AG04450 (cell line): ENCODE data around the gene CCNF. TPM values are rescaled to one million over a fixed set of nuclear protein-coding genes. Genes with fewer than 3 reads are reported as not detected.
A peak's percentile ranks its signal among the peaks of the same experiment; 100 is the strongest.

Experiments used
- CTCF ChIA-PET: fragments of 300-600, 350-600 bp; formaldehyde crosslinking; extraction: SDS; loops from one replicate; lab custom pipeline; 2022; ENCODE audit warnings: antibody characterized with exemption, inconsistent platforms; lab: Charles Lee
- POLR2A ChIA-PET: fragments of 350-600 bp; formaldehyde crosslinking; extraction: SDS; loops from one replicate; lab custom pipeline; 2021; ENCODE audit warnings: antibody characterized with exemption, inconsistent platforms; lab: Yijun Ruan, JAX
- DNase-seq: peaks from one replicate; pipeline ENCODE4 v3.0.0-alpha.2; 2011; ENCODE audit warnings: low read depth, low spot score
- H3K27ac ChIP-seq: one replicate; pipeline ENCODE4 v1.5.1; 2012; ENCODE audit warnings: low read depth, low read length, control low read depth
- H3K27me3 ChIP-seq: one replicate; pipeline ENCODE4 v1.6.0; 2012; ENCODE audit warnings: low read length; ENCODE audit not compliant: control insufficient read depth, insufficient read depth
- H3K4me3 ChIP-seq: 2 replicates; pipeline ENCODE4 v1.5.1; 2011; ENCODE audit warnings: mild to moderate bottlenecking, low read depth, low read length, control low read depth
- H3K9me3 ChIP-seq: 2 replicates; pipeline ENCODE4 v1.5.1; 2012; ENCODE audit warnings: low read length; ENCODE audit not compliant: control insufficient read depth, insufficient read depth
- CTCF ChIP-seq: IDR thresholded peaks from 2 replicates; pipeline ENCODE4 v1.5.1; 2011; ENCODE audit warnings: low read depth, low read length, control low read depth, inconsistent platforms
- polyA plus RNA-seq: library from polyadenylated mRNA; depleted of rRNA; stranded (reverse); fragments of >200 nt; gene quantifications from 2 replicates; pipeline ENCODE4 v1.2.3, GENCODE V29; 2011

The CCNF gene
- polyA plus RNA-seq, 1 experiment: 2.3 TPM

GRCh38 chr16:2470234-2470601 is 41.0 kb downstream of the CCNF start:
- CTCF ChIA-PET: interaction anchor here (1.3 kb wide), 1 partner anchor 31 kb away, joined by 5 read pairs; no protein-coding TSS in a partner anchor
- POLR2A ChIA-PET: interaction anchor here (1.1 to 1.2 kb wide), 2 partner anchors 13 to 219 kb away, joined by 3 read pairs; partner anchors contain the start of gene ECI1

GRCh38 chr16:2470603-2471015 is 41.4 kb downstream of the CCNF start:
- ChIA-PET CTCF (interaction anchor here (0.7 to 1.3 kb wide), 2 partner anchors 30 to 31 kb away, joined by 3 to 5 read pairs; no protein-coding TSS in a partner anchor), POLR2A (interaction anchor here (1.1 to 1.2 kb wide), 2 partner anchors 13 to 219 kb away, joined by 3 read pairs; partner anchors contain the start of gene ECI1)
- no peak for DNase-seq
- Histone ChIP-seq H3K27me3 (no peaks in the 10 kb centered on the region), H3K27ac (no peak overlapping the region), H3K9me3 (no peaks in the 10 kb centered on the region; the same call in 1 of the 2 replicates), H3K4me3 (no peak overlapping the region; the same call in 1 of the 2 replicates)
- no peak for TF ChIP-seq CTCF

More at GRCh38 chr16:2470234-2470601, 41.0 kb downstream of the CCNF start:
- H3K27me3 ChIP-seq: no peaks in the 10 kb centered on the region
- no peak for DNase-seq
- H3K27ac ChIP-seq: no peak overlapping the region
- no peaks in the 10 kb centered on the region; the same call in 1 of the 2 replicates for H3K9me3 ChIP-seq
- TF ChIP-seq CTCF: no peak
- no peak overlapping the region for H3K4me3 ChIP-seq

- H3K4me3 ChIP-seq: peak within 1 kb of the TSS; percentile 37; the same call in 1 of the 2 replicates
- POLR2A ChIA-PET: interaction anchor here (0.5 to 1.2 kb wide), 3 partner anchors 168 to 220 kb away, joined by 3 to 4 read pairs (median 3); partner anchors contain the start of gene ECI1
Observed at GRCh38 chr16:2471016-2471652, 41.9 kb downstream of the CCNF start, which contains the start of gene NTN3. Gene NTN3 (plus strand): TSS chr16:2471297. CDS start chr16:2471702, 405 bp downstream.

GRCh38 chr16:2471653-2472487 is 42.6 kb downstream of the CCNF start:
- DNase-seq: no peak
- Histone ChIP-seq H3K4me3 (peak overlapping the region; percentile 37; the same call in 1 of the 2 replicates), H3K9me3 (no peaks in the 10 kb centered on the region; the same call in 1 of the 2 replicates), H3K27ac (no peak overlapping the region), H3K27me3 (no peaks in the 10 kb centered on the region)
- POLR2A ChIA-PET: interaction anchor here (0.5 to 0.7 kb wide), 2 partner anchors 169 to 182 kb away, joined by 3 to 4 read pairs; no protein-coding TSS in a partner anchor
- CTCF ChIA-PET: no interaction called here
- no peak for TF ChIP-seq CTCF

More at GRCh38 chr16:2471016-2471652, 41.9 kb downstream of the CCNF start, which contains the start of gene NTN3:
- Histone ChIP-seq H3K9me3 (no peaks in the 10 kb centered on the region; the same call in 1 of the 2 replicates), H3K27me3 (no peaks in the 10 kb centered on the region), H3K27ac (no peak within 1 kb of the TSS)
- no peak for DNase-seq
- CTCF ChIA-PET: interaction anchor here (0.7 kb wide), 1 partner anchor 30 kb away, joined by 3 read pairs; no protein-coding TSS in a partner anchor
- TF ChIP-seq CTCF: no peak
